Nephron progenitor cell (in vitro differentiated cells): Measurements from ENCODE around the gene TRIML2.

ENCODE experiments used
- DNase-seq: peaks from one replicate; pipeline ENCODE4 v3.0.0; 2021
- H3K27ac Mint-ChIP-seq: 2 replicates; pipeline ENCODE4 v1.8.0; 2021; ENCODE audit warnings: mild to moderate bottlenecking, moderate library complexity, mixed read lengths
- H3K27me3 Mint-ChIP-seq: 2 replicates; pipeline ENCODE4 v1.8.0; 2021; ENCODE audit warnings: mild to moderate bottlenecking, low read depth, mixed read lengths; ENCODE audit not compliant: poor library complexity
- H3K36me3 Mint-ChIP-seq: 2 replicates; pipeline ENCODE4 v1.8.0; 2021; ENCODE audit warnings: low read depth, mixed read lengths
- H3K4me1 Mint-ChIP-seq: 2 replicates; pipeline ENCODE4 v1.8.0; 2021; ENCODE audit warnings: mixed read lengths
- H3K4me3 Mint-ChIP-seq: 2 replicates; pipeline ENCODE4 v1.8.0; 2021; ENCODE audit warnings: mild to moderate bottlenecking, moderate library complexity, mixed read lengths
- H3K9me3 Mint-ChIP-seq: 2 replicates; pipeline ENCODE4 v1.8.0; 2021; ENCODE audit warnings: mild to moderate bottlenecking, moderate library complexity, mixed read lengths
- TF ChIP-seq, protein P1 (sequence below): fragments of 200-600 bp; sonication (generic); IDR thresholded peaks from 2 replicates; pipeline ENCODE4 v1.5.0; 2021; ENCODE audit warnings: antibody characterized with exemption

The TRIML2 gene

DNA sequence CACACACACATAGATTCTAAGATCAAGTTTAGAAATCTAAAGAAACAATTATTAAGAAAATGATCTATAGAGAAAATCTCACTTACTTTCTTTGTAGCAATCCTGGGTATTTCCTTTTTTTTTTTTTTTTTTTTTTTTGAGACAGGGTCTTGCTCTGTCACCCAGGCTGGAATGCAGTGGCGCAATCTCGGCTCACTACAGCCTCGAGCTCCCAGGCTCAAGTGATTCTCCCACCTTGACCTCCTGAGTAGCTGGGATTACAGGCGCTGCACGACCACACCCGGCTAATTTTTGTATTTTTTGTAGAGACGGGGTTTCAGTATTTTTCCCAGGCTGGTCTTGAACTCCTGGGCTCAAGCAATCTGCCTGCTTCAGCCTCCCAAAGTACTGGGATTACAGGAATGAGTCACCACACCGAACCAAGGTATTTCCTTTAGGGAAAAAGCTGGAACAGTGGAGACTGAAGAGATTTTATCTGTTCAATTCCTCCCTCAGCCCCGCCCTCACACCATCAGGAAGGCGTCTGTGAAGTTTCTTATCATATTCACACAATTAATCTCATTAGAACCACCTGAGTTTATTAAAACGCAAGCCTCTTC, at the start of gene TRIML2:
TSS of gene TRIML2 (minus strand) at position 447 of the 599 bp plus-strand sequence. CDS start 4,235 bp downstream, outside the sequence.
- no peak for DNase-seq
- H3K27me3 Mint-ChIP-seq: peaks cover 12% of the 10 kb centered on the region
- TF ChIP-seq, protein P1, sequence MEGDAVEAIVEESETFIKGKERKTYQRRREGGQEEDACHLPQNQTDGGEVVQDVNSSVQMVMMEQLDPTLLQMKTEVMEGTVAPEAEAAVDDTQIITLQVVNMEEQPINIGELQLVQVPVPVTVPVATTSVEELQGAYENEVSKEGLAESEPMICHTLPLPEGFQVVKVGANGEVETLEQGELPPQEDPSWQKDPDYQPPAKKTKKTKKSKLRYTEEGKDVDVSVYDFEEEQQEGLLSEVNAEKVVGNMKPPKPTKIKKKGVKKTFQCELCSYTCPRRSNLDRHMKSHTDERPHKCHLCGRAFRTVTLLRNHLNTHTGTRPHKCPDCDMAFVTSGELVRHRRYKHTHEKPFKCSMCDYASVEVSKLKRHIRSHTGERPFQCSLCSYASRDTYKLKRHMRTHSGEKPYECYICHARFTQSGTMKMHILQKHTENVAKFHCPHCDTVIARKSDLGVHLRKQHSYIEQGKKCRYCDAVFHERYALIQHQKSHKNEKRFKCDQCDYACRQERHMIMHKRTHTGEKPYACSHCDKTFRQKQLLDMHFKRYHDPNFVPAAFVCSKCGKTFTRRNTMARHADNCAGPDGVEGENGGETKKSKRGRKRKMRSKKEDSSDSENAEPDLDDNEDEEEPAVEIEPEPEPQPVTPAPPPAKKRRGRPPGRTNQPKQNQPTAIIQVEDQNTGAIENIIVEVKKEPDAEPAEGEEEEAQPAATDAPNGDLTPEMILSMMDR: no peak
- H3K9me3 Mint-ChIP-seq: peaks cover 20% of the 10 kb centered on the region
- no peak within 1 kb of the TSS for H3K4me3 Mint-ChIP-seq
- H3K36me3 Mint-ChIP-seq: peaks cover 3% of the 10 kb centered on the region
- peaks cover 15% of the 10 kb centered on the region for H3K4me1 Mint-ChIP-seq
- H3K27ac Mint-ChIP-seq: no peak within 1 kb of the TSS

DNA sequence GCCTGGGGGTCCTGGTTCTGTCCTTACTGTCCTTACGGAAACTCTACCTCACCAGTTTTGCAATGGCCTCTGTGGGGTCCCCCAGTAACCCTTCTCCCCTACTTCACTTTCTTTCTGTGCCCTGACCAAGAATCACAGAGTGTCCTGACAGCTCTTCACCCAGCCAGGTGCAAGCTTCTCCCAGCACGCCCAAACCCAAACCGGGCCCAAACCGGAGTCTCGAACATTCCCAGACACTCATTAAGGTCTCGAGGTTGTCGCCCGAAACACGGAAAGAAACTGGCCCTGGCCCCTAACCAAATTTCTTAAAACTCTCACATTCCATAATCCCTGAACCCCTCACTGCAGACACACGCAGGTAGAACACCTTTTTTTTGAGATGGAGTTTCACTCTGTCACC, 48.9 kb upstream of the TRIML2 start:
- no peak overlapping the region for H3K4me3 Mint-ChIP-seq
- peaks cover 24% of the 10 kb centered on the region for H3K9me3 Mint-ChIP-seq
- H3K36me3 Mint-ChIP-seq: peaks cover 5% of the 10 kb centered on the region
- no peak overlapping the region for H3K27ac Mint-ChIP-seq
- TF ChIP-seq, protein P1: no peak
- no peak for DNase-seq
- H3K4me1 Mint-ChIP-seq: peaks cover 3% of the 10 kb centered on the region
- no peaks in the 10 kb centered on the region for H3K27me3 Mint-ChIP-seq

DNA sequence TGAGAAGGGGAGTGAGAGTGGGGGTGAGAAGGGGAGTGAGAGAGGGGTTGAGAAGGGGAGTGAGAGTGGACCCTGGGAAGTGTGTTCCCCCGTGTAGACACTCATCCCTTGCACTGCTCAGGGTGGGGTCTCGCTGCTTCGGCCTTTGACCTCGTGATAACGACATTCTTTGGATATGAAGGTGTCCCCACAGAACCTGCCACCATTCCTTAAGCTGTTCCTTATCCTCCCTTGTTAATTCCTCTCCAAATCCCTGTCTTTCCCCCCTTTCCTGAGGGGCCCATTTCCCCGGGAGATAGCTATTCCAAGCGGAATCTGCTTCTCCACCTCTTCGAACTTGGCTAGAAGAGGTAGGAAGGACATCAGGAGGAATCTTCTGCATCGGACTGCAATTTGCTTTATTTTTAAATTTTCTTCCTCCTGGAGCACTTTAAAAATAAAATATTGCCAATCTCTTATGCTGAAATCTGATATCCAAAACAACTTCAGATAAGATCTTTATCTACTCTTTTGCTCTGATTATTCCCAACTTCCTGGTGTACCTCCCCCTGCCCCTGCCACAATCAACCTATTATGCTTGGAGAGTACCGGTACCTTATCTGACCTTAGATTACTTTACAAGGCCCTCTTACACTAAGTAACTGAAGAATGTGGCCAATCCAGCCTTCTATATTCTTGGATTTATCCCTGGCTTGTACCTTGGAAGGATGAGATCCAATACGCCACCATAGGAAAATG, 45.4 kb upstream of the TRIML2 start:
- no peaks in the 10 kb centered on the region for H3K27me3 Mint-ChIP-seq
- DNase-seq: no peak
- H3K9me3 Mint-ChIP-seq: peaks cover 34% of the 10 kb centered on the region
- no peak overlapping the region for H3K4me3 Mint-ChIP-seq
- TF ChIP-seq, protein P1: no peak
- no peaks in the 10 kb centered on the region for H3K4me1 Mint-ChIP-seq
- H3K36me3 Mint-ChIP-seq: peaks cover 5% of the 10 kb centered on the region
- no peak overlapping the region for H3K27ac Mint-ChIP-seq

- TF ChIP-seq, protein P1: no peak
- H3K9me3 Mint-ChIP-seq: peaks cover 32% of the 10 kb centered on the region
- DNase-seq: no peak
- H3K4me3 Mint-ChIP-seq: no peak overlapping the region
- no peak overlapping the region for H3K27ac Mint-ChIP-seq
- peaks cover 12% of the 10 kb centered on the region for H3K27me3 Mint-ChIP-seq
- H3K36me3 Mint-ChIP-seq: no peaks in the 10 kb centered on the region
- H3K4me1 Mint-ChIP-seq: no peaks in the 10 kb centered on the region
These were observed 38.4 kb upstream of the TRIML2 start for GRCh38 chr4:188147776-188148175.

DNA sequence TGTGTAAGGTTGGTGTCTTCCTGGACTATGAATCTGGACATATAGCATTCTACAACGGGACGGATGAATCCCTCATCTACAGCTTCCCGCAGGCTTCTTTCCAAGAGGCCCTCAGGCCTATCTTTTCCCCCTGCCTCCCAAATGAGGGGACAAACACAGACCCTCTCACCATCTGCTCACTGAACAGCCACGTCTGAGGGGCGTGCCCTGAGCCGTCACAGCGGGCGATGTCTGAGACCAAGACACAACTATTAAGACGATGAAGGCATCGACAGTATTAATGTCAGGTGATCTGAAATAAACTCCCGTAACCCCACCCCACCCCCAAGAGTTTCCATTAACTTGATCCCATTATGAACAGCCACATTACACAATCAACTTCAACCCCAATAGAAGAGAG, 37.8 kb upstream of the TRIML2 start:
- Mint-ChIP-seq H3K9me3 (peaks cover 32% of the 10 kb centered on the region), H3K27me3 (peaks cover 12% of the 10 kb centered on the region), H3K27ac (no peak overlapping the region), H3K4me1 (no peaks in the 10 kb centered on the region), H3K4me3 (no peak overlapping the region), H3K36me3 (no peaks in the 10 kb centered on the region)
- TF ChIP-seq, protein P1: no peak
- no peak for DNase-seq
